GM21423 (cell line): ENCODE measurements around the gene DRP2.
"Not testable (repeated sequence)": the region's sequence is repeated elsewhere in the genome, so short reads cannot be mapped to it uniquely, and the experiment has no call there.

Experiments used
- ATAC-seq: cut with Tn5 transposase; IDR thresholded peaks from one replicate; pipeline ENCODE4 v1.9.1; 2021; ENCODE audit warnings: mild to moderate bottlenecking, moderate library complexity; ENCODE audit not compliant: unreplicated experiment

Gene DRP2

DNA sequence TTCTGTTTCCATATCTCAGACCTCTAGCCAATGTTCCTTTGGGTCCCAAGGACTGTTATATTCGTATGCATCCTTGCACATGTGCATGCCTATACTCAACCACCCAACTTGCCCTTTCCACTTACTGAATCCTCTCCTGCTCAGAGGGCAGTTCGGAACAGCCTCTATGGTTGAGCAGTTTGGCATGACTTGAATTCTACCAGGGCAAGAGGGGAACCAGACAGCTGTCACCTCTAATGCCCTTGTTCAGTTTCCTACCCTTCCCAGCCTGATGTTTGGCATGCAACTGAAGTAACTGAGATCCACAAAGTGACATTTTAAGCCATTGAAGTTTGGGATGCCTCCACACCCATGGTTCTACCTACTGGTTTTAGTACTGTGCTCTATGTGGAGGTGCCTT lies 17.5 kb downstream of the DRP2 start:
- ATAC-seq, result no peak

GRCh38 chrX:101241531-101241930 lies 21.9 kb downstream of the DRP2 start:
- no peak for ATAC-seq

- no peak for ATAC-seq
Observed at GRCh38 chrX:101252634-101253033, 33.0 kb downstream of the DRP2 start.

- ATAC-seq, result no peak
Observed at GRCh38 chrX:101257448-101258258, 38.1 kb downstream of the DRP2 start.

DNA sequence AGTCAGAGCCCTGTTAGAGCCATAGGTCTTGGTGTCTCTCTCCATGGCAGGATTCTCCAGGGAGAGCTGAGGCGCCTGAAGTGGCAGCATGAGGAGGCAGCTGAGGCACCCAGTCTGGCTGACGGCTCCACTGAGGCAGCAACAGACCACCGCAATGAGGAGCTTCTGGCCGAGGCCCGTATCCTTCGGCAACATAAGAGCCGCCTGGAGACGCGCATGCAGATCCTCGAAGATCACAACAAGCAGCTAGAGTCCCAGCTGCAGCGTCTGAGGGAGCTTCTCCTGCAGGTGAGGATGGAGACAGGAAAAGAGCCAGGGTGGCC lies 38.6 kb downstream of the DRP2 start:
- ATAC-seq, result no peak

GRCh38 chrX:101260435-101260834 lies 40.8 kb downstream of the DRP2 start:
- ATAC-seq, result no peak

- ATAC-seq, result no peak
Observed at GRCh38 chrX:101262590-101262989, 43.0 kb downstream of the DRP2 start.

DNA sequence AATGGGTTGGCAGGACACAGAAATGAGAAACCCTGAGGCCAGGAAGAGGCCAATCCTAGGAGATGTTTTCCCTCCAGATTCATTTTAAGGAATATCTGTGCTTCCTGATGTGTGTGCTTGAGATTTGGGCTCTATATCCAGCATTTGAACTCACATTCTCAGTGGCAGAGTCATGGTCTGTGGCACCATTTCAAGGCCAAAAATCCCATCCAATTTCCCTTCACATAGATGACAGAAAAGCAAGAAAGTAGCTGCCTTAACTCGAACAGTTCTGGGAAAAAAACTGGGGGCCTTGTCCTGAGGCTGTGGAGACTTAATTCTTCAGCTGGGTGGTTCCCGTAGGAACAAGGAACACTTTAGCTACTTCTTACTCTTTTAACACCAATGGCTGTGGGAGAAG lies 44.2 kb downstream of the DRP2 start:
- no peak for ATAC-seq

- no peak for ATAC-seq
Observed at GRCh38 chrX:101265869-101266428, 46.4 kb downstream of the DRP2 start.

GRCh38 chrX:101274198-101274597 lies 54.6 kb downstream of the DRP2 start:
- ATAC-seq, result no peak

GRCh38 chrX:101276238-101276637 lies 56.7 kb downstream of the DRP2 start:
- no peak for ATAC-seq

DNA sequence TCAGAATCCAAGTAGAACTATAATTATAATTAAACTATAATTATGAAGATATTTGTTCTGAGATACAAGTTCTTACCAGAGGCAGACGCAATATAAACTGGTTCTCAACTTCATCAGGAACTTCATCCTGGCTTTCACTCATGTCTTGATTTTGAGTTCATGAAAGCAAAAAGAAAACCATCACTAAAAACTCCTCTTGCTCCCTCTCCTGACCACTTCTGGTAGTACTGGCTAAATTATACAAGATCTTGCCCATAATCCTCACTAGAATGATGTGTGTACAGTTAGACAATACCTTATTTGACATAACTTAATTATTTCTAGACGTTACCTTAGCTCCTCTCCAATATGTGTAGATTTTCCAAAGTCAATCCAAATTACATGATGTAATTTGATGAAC lies 67.8 kb downstream of the DRP2 start:
- no peak for ATAC-seq

DNA sequence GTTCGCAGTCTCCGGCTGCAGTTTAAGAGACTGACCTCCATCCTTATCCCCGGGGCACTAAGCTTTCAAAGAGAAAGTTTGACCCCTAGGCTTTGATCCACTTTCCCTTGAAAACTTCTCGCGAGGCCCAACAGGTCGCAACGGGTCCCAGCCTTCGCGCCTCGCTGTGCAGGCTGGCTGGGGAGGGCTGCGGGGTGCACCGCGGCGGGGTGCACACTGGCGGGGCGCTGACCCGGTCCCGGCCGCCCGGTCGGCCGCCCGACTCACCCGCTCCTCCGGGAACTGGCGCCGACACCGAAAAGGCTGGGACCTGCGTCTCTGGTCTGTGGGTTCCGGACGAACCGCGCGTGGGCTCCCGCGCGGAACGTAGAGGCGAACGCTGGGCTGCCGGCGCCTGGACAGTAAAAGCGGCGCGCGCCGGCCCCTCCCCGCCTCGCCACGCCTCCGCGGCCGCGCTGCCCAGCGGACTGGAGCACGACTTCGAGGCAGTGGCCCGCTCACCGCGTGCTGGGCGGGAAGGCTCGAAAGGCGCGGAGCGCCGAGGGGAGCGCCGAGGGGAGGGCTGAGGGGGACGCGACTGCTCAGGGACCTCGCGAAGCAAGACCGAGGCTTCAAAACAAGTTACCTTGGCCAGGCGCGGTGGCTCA lies 71.5 kb downstream of the DRP2 start, which contains the start of gene TAF7L:
Gene TAF7L, minus strand, starts transcription at position 378 of the 647 bp plus-strand sequence. CDS start 3,791 bp downstream, outside the sequence.
- no peak for ATAC-seq

DNA sequence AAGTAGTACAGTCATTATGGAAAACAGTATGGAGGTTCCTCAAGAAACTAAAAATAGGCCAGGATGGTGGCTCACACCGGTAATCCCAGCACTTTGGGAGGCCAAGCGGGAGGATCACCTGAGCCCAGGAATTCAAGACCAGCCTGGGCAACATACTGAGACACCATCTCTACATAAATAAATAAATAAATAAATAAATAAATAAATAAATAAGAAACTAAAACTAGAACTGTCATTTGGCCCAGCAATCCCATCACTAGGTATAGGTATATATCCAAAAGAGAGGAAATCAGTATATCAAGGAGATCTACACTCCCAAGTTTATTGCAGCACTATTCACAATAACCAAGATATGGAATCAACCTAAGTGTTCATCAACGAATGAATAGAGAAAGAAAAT lies 76.0 kb downstream of the DRP2 start:
- ATAC-seq, result not testable (repeated sequence)

- no peak for ATAC-seq
Observed at GRCh38 chrX:101303790-101304189, 84.2 kb downstream of the DRP2 start.
